Measurements from ENCODE around the gene ANKRD13A. TPM values are rescaled to one million over a fixed set of nuclear protein-coding genes. Genes with fewer than 3 reads are reported as not detected.
"Not testable (repeated sequence)": the region's sequence is repeated elsewhere in the genome, so short reads cannot be mapped to it uniquely, and the experiment has no call there.

Gene ANKRD13A
- total RNA-seq, 4 donors from 2014 or later: 91.3 to 165 (median 124) TPM

GRCh38 chr12:110005319-110005973 lies 6.2 kb downstream of the ANKRD13A start:
- 92% methylated on average over 7 of the region's 7 CpGs for WGBS

DNA sequence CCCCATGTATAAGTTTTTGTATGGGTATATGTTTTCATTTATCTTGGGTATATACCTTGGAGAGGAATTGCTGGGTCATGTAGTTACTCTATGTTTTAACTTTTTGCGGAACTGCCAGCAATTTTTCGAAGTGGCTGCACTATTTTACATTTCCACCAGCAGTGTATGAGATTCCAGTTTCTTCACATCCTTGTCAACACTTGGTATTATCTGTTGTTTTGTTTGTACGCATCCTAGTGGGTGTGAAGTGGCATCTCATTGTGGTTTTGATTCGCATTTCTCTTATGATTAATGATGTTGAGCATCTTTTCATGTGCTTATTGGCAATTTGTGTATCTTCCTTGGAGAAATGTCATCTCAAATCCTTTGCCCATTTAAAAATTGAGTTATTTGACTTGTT lies 6.9 kb downstream of the ANKRD13A start:
- TF ChIP-seq, protein P1, sequence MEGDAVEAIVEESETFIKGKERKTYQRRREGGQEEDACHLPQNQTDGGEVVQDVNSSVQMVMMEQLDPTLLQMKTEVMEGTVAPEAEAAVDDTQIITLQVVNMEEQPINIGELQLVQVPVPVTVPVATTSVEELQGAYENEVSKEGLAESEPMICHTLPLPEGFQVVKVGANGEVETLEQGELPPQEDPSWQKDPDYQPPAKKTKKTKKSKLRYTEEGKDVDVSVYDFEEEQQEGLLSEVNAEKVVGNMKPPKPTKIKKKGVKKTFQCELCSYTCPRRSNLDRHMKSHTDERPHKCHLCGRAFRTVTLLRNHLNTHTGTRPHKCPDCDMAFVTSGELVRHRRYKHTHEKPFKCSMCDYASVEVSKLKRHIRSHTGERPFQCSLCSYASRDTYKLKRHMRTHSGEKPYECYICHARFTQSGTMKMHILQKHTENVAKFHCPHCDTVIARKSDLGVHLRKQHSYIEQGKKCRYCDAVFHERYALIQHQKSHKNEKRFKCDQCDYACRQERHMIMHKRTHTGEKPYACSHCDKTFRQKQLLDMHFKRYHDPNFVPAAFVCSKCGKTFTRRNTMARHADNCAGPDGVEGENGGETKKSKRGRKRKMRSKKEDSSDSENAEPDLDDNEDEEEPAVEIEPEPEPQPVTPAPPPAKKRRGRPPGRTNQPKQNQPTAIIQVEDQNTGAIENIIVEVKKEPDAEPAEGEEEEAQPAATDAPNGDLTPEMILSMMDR (IDR thresholded peaks at IDR 0.05): no peak
- TF ChIP-seq POLR2A (IDR thresholded peaks at IDR 0.05; ENCODE audit: low read depth): no peak
- no peak for TF ChIP-seq POLR2AphosphoS5 (IDR thresholded peaks at IDR 0.05)
- no peak overlapping the region for H3K27ac ChIP-seq (replicated peaks in 1 of 4)
- no peak for DNase-seq (ENCODE audit: extremely low spot score)
- peaks cover 3 to 33% (median 27%) of the 10 kb centered on the region in 4 donors for H3K4me1 ChIP-seq
- intact Hi-C loops (cut with DNase I): no loop called here
- WGBS: 97% methylated on average over 4 of the region's 4 CpGs
- no peaks in the 10 kb centered on the region for H3K9me3 ChIP-seq
- H3K4me3 ChIP-seq: no peak overlapping the region
- peaks cover 0 to 9% (median 2%) of the 10 kb centered on the region in 4 donors for H3K36me3 ChIP-seq
- no peaks in the 10 kb centered on the region for H3K27me3 ChIP-seq

More at GRCh38 chr12:110005319-110005973, 6.2 kb downstream of the ANKRD13A start:
- DNase-seq (ENCODE audit: extremely low spot score): no peak
- H3K4me3 ChIP-seq: no peak overlapping the region
- H3K9me3 ChIP-seq: no peaks in the 10 kb centered on the region
- no peak for TF ChIP-seq POLR2A (IDR thresholded peaks at IDR 0.05; ENCODE audit: low read depth)
- TF ChIP-seq, protein P1 (IDR thresholded peaks at IDR 0.05): no peak
- TF ChIP-seq EP300 (IDR thresholded peaks at IDR 0.05): no peak
- no peak for TF ChIP-seq POLR2AphosphoS5 (IDR thresholded peaks at IDR 0.05)
- peaks cover 7 to 34% (median 28%) of the 10 kb centered on the region in 4 donors for H3K4me1 ChIP-seq
- peaks cover 0 to 9% (median 2%) of the 10 kb centered on the region in 4 donors for H3K36me3 ChIP-seq
- H3K27ac ChIP-seq (replicated peaks in 1 of 4): no peak overlapping the region
- intact Hi-C loops (cut with DNase I): no loop called here
- H3K27me3 ChIP-seq: no peaks in the 10 kb centered on the region

GRCh38 chr12:110007881-110008280 lies 8.7 kb downstream of the ANKRD13A start:
- Histone ChIP-seq H3K9me3 (no peaks in the 10 kb centered on the region), H3K4me3 (no peak overlapping the region), H3K27ac (replicated peaks in 1 of 4) (no peak overlapping the region), H3K27me3 (no peaks in the 10 kb centered on the region), H3K36me3 (peaks cover 0 to 18% (median 9%) of the 10 kb centered on the region in 4 donors), H3K4me1 (peaks cover 0 to 29% (median 14%) of the 10 kb centered on the region in 4 donors)
- no peak for DNase-seq (ENCODE audit: extremely low spot score)
- no peak for TF ChIP-seq POLR2A (IDR thresholded peaks at IDR 0.05; ENCODE audit: low read depth)
- intact Hi-C loops (cut with DNase I): no loop called here

DNA sequence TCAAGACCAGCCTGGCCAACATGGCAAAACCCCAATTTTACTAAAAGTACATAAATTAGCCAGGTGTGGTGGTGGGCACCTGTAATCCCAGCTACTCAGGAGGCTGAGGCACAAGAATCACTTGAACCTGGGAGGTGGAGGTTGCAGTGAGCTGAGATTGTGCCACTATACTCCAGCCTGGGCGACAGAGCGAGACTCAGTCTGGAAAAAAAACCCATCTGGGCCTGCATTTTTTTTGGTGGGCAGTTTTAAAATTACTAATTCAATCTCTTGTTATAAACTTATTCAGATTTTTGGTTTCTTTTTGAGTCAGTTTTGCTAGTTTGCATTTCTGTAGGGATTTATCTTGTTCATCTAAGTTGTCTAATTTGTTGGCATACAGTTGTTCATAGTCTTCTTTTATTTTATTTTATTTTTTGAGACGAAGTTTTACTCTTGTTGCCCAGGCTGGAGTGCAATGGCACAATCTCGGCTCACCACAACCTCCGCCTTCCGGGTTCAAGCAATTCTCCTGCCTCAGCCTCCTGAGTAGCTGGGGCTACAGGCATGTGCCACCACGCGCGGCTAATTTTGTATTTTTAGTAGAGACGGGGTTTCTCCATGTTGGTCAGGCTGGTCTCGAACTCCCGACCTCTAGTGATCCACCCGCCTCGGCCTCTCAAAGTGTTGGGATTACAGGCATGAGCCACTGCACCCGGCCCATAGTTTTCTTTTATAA lies 9.6 kb downstream of the ANKRD13A start:
- intact Hi-C loops (cut with DNase I); H3K9me3 ChIP-seq; H3K4me3 ChIP-seq; H3K27me3 ChIP-seq; DNase-seq (ENCODE audit: extremely low spot score); H3K27ac ChIP-seq (replicated peaks in 1 of 4): not testable (repeated sequence)
- peaks cover 0 to 25% (median 9%) of the 10 kb centered on the region in 4 donors for H3K4me1 ChIP-seq
- WGBS: 95% methylated on average over 15 of the region's 15 CpGs
- peaks cover 7 to 21% (median 16%) of the 10 kb centered on the region in 4 donors for H3K36me3 ChIP-seq

DNA sequence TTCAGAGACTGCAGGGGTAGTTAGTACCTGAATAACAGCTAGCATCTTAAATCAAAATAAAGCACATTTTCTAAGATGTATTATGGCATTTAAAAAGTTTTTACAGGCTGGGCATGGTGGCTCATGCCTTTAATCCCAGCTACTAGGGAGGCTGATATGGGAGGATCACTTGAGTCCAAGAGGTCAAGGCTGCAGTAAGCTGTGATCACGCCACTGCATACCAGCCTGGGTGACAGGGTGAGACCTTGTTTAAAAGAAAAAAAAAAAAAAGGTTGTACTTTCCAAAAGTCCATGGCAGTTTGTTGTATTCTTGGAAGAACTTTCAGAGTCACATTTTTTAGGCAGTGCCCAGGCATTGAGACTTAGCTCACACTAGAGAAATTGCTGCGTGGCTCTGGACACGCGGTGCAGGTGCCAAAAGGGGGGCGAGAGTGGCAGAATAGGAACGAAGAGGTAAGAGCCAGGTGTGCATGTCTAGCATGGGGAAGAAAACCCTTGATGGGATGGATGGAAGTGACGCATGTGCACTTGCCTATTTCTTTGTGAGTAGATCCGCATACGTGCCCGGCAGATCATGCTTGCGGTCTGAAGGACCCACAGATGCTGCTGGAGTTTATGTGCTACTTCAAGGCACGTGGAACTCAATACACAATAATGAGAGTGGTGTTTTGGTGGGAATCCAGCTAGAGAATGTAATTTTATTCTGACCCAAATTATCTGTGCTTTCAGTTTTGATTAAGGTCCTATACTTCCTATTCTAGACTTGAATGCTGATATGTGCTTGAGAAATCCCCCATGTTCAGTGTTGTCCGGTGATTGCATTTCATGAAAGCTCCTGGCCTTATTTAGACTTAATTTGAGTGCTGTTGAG lies 11.9 kb downstream of the ANKRD13A start:
- H3K27ac ChIP-seq (replicated peaks in 1 of 4): no peak overlapping the region
- WGBS: 91% methylated on average over 13 of the region's 13 CpGs
- H3K4me1 ChIP-seq: peaks cover 0 to 25% (median 9%) of the 10 kb centered on the region in 4 donors
- H3K9me3 ChIP-seq: no peaks in the 10 kb centered on the region
- DNase-seq (ENCODE audit: extremely low spot score): no peak
- H3K36me3 ChIP-seq: peaks cover 22 to 43% (median 37%) of the 10 kb centered on the region in 4 donors
- H3K27me3 ChIP-seq: no peaks in the 10 kb centered on the region
- H3K4me3 ChIP-seq: no peak overlapping the region
- TF ChIP-seq EP300 (IDR thresholded peaks at IDR 0.05): no peak
- TF ChIP-seq POLR2A (IDR thresholded peaks at IDR 0.05; ENCODE audit: low read depth): no peak
- intact Hi-C loops (cut with DNase I): no loop called here

DNA sequence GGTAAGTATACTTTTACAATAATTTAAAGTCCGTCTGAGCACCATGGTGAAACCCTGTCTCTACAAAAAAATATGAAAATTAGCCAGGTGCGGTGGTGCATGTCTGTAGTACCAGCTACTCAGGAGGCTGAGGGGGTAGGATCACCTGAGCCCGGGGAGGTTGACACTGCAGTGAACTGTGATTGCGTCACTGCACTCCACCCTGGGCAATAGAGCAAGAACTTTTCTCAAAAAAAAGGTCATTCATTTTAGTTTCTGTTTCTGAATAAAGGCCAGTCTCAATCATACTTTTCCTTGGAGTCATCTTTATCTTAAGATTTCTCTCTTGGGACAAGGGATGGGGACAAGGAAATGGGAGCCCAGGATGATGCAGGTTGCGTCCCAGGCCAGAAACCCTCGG lies 12.9 kb downstream of the ANKRD13A start:
- H3K9me3 ChIP-seq: no peaks in the 10 kb centered on the region
- 86% methylated on average over 6 of the region's 6 CpGs for WGBS
- peaks cover 25 to 53% (median 45%) of the 10 kb centered on the region in 4 donors for H3K36me3 ChIP-seq
- intact Hi-C loops (cut with DNase I): no loop called here
- H3K4me3 ChIP-seq: no peak overlapping the region
- TF ChIP-seq, protein P1 (IDR thresholded peaks at IDR 0.05): no peak
- no peak for TF ChIP-seq POLR2A (IDR thresholded peaks at IDR 0.05; ENCODE audit: low read depth)
- TF ChIP-seq EP300 (IDR thresholded peaks at IDR 0.05): no peak
- TF ChIP-seq POLR2AphosphoS5 (IDR thresholded peaks at IDR 0.05): no peak
- no peaks in the 10 kb centered on the region for H3K27me3 ChIP-seq
- H3K4me1 ChIP-seq: peaks cover 0 to 25% (median 9%) of the 10 kb centered on the region in 4 donors
- H3K27ac ChIP-seq (replicated peaks in 1 of 4): no peak overlapping the region
- no peak for DNase-seq (ENCODE audit: extremely low spot score)
